Measurements from ENCODE around the gene ZEB2.

- TF ChIP-seq CHD2 (IDR thresholded peaks at IDR 0.05; ENCODE audit: borderline replicate concordance, low read depth, low read length) (no peak), CTCF (IDR thresholded peaks at IDR 0.05 in 2 of 3, conservative IDR thresholded peaks at IDR 0.05 in 1 of 3; ENCODE audit: control insufficient read depth in 2 of 3, extremely low read depth in 1 of 3, insufficient read depth in 1 of 3, low read depth in 3 of 3, low read length in 3 of 3) (no peak), HSF1 (IDR thresholded peaks at IDR 0.05; ENCODE audit: low read depth, low read length) (no peak), CBX5 (IDR thresholded peaks at IDR 0.05; ENCODE audit: low read depth) (no peak)
Measured at GRCh38 chr2:144533221-144533620, 13.3 kb upstream of the ZEB2 start.

All from GM12878 (cell line).